GM12865 (cell line): ENCODE data around the gene BPI.
"Not testable (repeated sequence)": the region's sequence is repeated elsewhere in the genome, so short reads cannot be mapped to it uniquely, and the experiment has no call there.

Experiments
- DNase-seq: peaks from one replicate; pipeline ENCODE4 v3.0.0; 2010; ENCODE audit warnings: low read depth
- H3K4me3 ChIP-seq: 2 replicates; pipeline ENCODE4 v1.5.1; 2011; ENCODE audit warnings: mild to moderate bottlenecking, low read depth, low read length, control low read depth
- CTCF ChIP-seq: IDR thresholded peaks from 2 replicates; pipeline ENCODE4 v1.5.1; 2011; ENCODE audit warnings: low read length, control low read depth, low read depth, inconsistent platforms; ENCODE audit not compliant: insufficient read depth; ENCODE audit errors: missing control alignments

The BPI gene

GRCh38 chr20:38277285-38277684, 26.7 kb upstream of the BPI start:
- no peak overlapping the region for H3K4me3 ChIP-seq
- no peak for TF ChIP-seq CTCF
- DNase-seq: no peak

- no peak for TF ChIP-seq CTCF
- no peak overlapping the region for H3K4me3 ChIP-seq
- DNase-seq: no peak
Observed at GRCh38 chr20:38277691-38278090, 26.3 kb upstream of the BPI start.

- no peak for TF ChIP-seq CTCF
- no peak overlapping the region for H3K4me3 ChIP-seq
- DNase-seq: no peak
Observed at GRCh38 chr20:38278131-38278530, 25.8 kb upstream of the BPI start.

- H3K4me3 ChIP-seq: no peak overlapping the region
- no peak for DNase-seq
- TF ChIP-seq CTCF: no peak
Observed at GRCh38 chr20:38278763-38279162, 25.2 kb upstream of the BPI start.

GRCh38 chr20:38281176-38281915, 22.6 kb upstream of the BPI start:
- DNase-seq, H3K4me3 ChIP-seq: not testable (repeated sequence)

- no peak for DNase-seq
- no peak overlapping the region for H3K4me3 ChIP-seq
- TF ChIP-seq CTCF: no peak
Observed at GRCh38 chr20:38283236-38283635, 20.7 kb upstream of the BPI start.

GRCh38 chr20:38284066-38284650, 19.8 kb upstream of the BPI start:
- DNase-seq, H3K4me3 ChIP-seq: not testable (repeated sequence)

GRCh38 chr20:38284893-38285444, 19.0 kb upstream of the BPI start:
- no peak for TF ChIP-seq CTCF
- DNase-seq: no peak
- no peak overlapping the region for H3K4me3 ChIP-seq
